ENCODE results near the gene GLI2.

GRCh38 chr2:120774557-120775160 is 39.0 kb downstream of the GLI2 start:
- TF ChIP-seq, protein P1, sequence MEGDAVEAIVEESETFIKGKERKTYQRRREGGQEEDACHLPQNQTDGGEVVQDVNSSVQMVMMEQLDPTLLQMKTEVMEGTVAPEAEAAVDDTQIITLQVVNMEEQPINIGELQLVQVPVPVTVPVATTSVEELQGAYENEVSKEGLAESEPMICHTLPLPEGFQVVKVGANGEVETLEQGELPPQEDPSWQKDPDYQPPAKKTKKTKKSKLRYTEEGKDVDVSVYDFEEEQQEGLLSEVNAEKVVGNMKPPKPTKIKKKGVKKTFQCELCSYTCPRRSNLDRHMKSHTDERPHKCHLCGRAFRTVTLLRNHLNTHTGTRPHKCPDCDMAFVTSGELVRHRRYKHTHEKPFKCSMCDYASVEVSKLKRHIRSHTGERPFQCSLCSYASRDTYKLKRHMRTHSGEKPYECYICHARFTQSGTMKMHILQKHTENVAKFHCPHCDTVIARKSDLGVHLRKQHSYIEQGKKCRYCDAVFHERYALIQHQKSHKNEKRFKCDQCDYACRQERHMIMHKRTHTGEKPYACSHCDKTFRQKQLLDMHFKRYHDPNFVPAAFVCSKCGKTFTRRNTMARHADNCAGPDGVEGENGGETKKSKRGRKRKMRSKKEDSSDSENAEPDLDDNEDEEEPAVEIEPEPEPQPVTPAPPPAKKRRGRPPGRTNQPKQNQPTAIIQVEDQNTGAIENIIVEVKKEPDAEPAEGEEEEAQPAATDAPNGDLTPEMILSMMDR (IDR thresholded peaks at IDR 0.05) = no peak
- no peak for TF ChIP-seq POLR2AphosphoS5 (IDR thresholded peaks at IDR 0.05)

All from upper lobe of left lung (tissue), 4 donors.